HEK293 (cell line): ENCODE data around the gene MARCHF11.

Experiments
- CTCF ChIA-PET: fragments of 350-600 bp; formaldehyde crosslinking; extraction: SDS; loops from one replicate; lab custom pipeline; 2021; ENCODE audit warnings: antibody characterized with exemption; lab: Yijun Ruan, JAX
- POLR2A ChIA-PET: fragments of 300-600 bp; formaldehyde crosslinking; extraction: SDS; loops from one replicate; lab custom pipeline; 2020; ENCODE audit warnings: antibody characterized with exemption, inconsistent platforms; lab: Yijun Ruan, JAX
- H3K27ac ChIP-seq: fragments of 200-500 bp; sonication (Bioruptor generic); 2 replicates; pipeline ENCODE4 v1.5.1; 2014; ENCODE audit warnings: low read depth, low read length, control low read depth, inconsistent platforms; ENCODE audit errors: extremely low read depth
- H3K36me3 ChIP-seq, 2 experiments: fragments of 200-500 bp in 1 of 2; sonication (Bioruptor generic) in 1 of 2; 1 replicate in 1 of 2; 2 replicates in 1 of 2; pipeline ENCODE4 v1.5.1; 2014 to 2017; ENCODE audit warnings: inconsistent platforms in 2 of 2, low read length in 2 of 2; ENCODE audit not compliant: control insufficient read depth in 2 of 2, insufficient read depth in 1 of 2
- H3K4me1 ChIP-seq: fragments of 200-500 bp; sonication (Bioruptor generic); 2 replicates; pipeline ENCODE4 v1.5.1; 2014; ENCODE audit warnings: mild to moderate bottlenecking, low read length, inconsistent platforms; ENCODE audit not compliant: control insufficient read depth, insufficient read depth
- H3K4me3 ChIP-seq: 2 replicates; pipeline ENCODE4 v1.5.1; 2011; ENCODE audit warnings: low read depth, mild to moderate bottlenecking, control low read depth, low read length, moderate library complexity
- H3K9me3 ChIP-seq: fragments of 200-500 bp; sonication (Bioruptor generic); 2 replicates; pipeline ENCODE4 v1.5.1; 2014; ENCODE audit warnings: low read depth, low read length, inconsistent platforms; ENCODE audit not compliant: control insufficient read depth, insufficient read depth
- GFI1B ChIP-seq: fragments of 450-650 bp; formaldehyde crosslinking; IDR thresholded peaks from 2 replicates; pipeline ENCODE4 v1.5.1; 2016; ENCODE audit warnings: missing biosample characterization, missing genetic modification characterization
- GLI2 ChIP-seq: fragments of 450-650 bp; formaldehyde crosslinking; IDR thresholded peaks from 2 replicates; pipeline ENCODE4; 2017; ENCODE audit warnings: missing biosample characterization, missing genetic modification characterization, low read depth, borderline replicate concordance
- GLIS2 ChIP-seq: fragments of 450-650 bp; formaldehyde crosslinking; IDR thresholded peaks from 2 replicates; pipeline ENCODE4 v1.5.1; 2016; ENCODE audit warnings: missing biosample characterization, missing genetic modification characterization
- MEIS1 ChIP-seq: sonication (generic); formaldehyde crosslinking; IDR thresholded peaks from 2 replicates; pipeline ENCODE4 v1.8.1; 2022; ENCODE audit warnings: missing genetic modification reagents, mild to moderate bottlenecking, borderline replicate concordance
- OVOL3 ChIP-seq: fragments of 450-650 bp; formaldehyde crosslinking; IDR thresholded peaks from 2 replicates; pipeline ENCODE4 v1.5.1; 2016; ENCODE audit warnings: missing biosample characterization, missing genetic modification characterization
- REST ChIP-seq: fragments of 450-650 bp; formaldehyde crosslinking; IDR thresholded peaks from 2 replicates; pipeline ENCODE4 v1.5.1; 2016; ENCODE audit warnings: missing biosample characterization, missing genetic modification characterization
- SCRT1 ChIP-seq: fragments of 450-650 bp; formaldehyde crosslinking; IDR thresholded peaks from 2 replicates; pipeline ENCODE4 v1.5.1; 2016; ENCODE audit warnings: missing biosample characterization, missing genetic modification characterization, borderline replicate concordance
- SCRT2 ChIP-seq: fragments of 450-650 bp; formaldehyde crosslinking; IDR thresholded peaks from 2 replicates; pipeline ENCODE4 v1.5.1; 2016; ENCODE audit warnings: missing biosample characterization, missing genetic modification characterization
- SP7 ChIP-seq: fragments of 450-650 bp; formaldehyde crosslinking; IDR thresholded peaks from 2 replicates; pipeline ENCODE4 v1.5.1; 2016; ENCODE audit warnings: missing biosample characterization, missing genetic modification characterization
- ZBTB48 ChIP-seq: fragments of 450-650 bp; formaldehyde crosslinking; IDR thresholded peaks from 2 replicates; pipeline ENCODE4 v1.5.1; 2016; ENCODE audit warnings: missing biosample characterization, missing genetic modification characterization
- ZBTB8A ChIP-seq: fragments of 450-650 bp; formaldehyde crosslinking; IDR thresholded peaks from 2 replicates; pipeline ENCODE4 v1.5.1; 2016; ENCODE audit warnings: missing biosample characterization, missing genetic modification characterization
- ZFP37 ChIP-seq: fragments of 450-650 bp; formaldehyde crosslinking; IDR thresholded peaks from 2 replicates; pipeline ENCODE4 v1.5.1; 2016; ENCODE audit warnings: missing biosample characterization, missing genetic modification characterization
- ZNF146 ChIP-seq: fragments of 450-650 bp; formaldehyde crosslinking; IDR thresholded peaks from 2 replicates; pipeline ENCODE4 v1.5.1; 2016; ENCODE audit warnings: missing biosample characterization, missing genetic modification characterization
- ZNF280D ChIP-seq: fragments of 450-650 bp; formaldehyde crosslinking; IDR thresholded peaks from 2 replicates; pipeline ENCODE4 v1.5.1; 2016; ENCODE audit warnings: missing biosample characterization, missing genetic modification characterization
- ZNF362 ChIP-seq: fragments of 450-650 bp; formaldehyde crosslinking; IDR thresholded peaks from 2 replicates; pipeline ENCODE4 v1.5.1; 2016; ENCODE audit warnings: missing biosample characterization, missing genetic modification characterization
- ZNF366 ChIP-seq: fragments of 450-650 bp; formaldehyde crosslinking; conservative IDR thresholded peaks from 2 replicates; pipeline ENCODE4 v1.5.1; 2016; ENCODE audit warnings: missing biosample characterization, missing genetic modification characterization
- ZNF391 ChIP-seq: fragments of 450-650 bp; formaldehyde crosslinking; IDR thresholded peaks from 2 replicates; pipeline ENCODE4 v1.5.1; 2016; ENCODE audit warnings: low read depth, missing biosample characterization, missing genetic modification characterization, borderline replicate concordance
- ZNF426 ChIP-seq: fragments of 450-650 bp; formaldehyde crosslinking; IDR thresholded peaks from 2 replicates; pipeline ENCODE4 v1.5.1; 2017; ENCODE audit warnings: missing biosample characterization, missing genetic modification characterization, mild to moderate bottlenecking, inconsistent platforms, moderate library complexity
- ZNF48 ChIP-seq: fragments of 450-650 bp; formaldehyde crosslinking; IDR thresholded peaks from 2 replicates; pipeline ENCODE4 v1.5.1; 2016; ENCODE audit warnings: missing biosample characterization, missing genetic modification characterization
- ZNF501 ChIP-seq: fragments of 450-650 bp; formaldehyde crosslinking; IDR thresholded peaks from 2 replicates; pipeline ENCODE4 v1.5.1; 2016; ENCODE audit warnings: missing biosample characterization, missing genetic modification characterization
- ZNF529 ChIP-seq: fragments of 450-650 bp; formaldehyde crosslinking; IDR thresholded peaks from 2 replicates; pipeline ENCODE4 v1.5.1; 2017; ENCODE audit warnings: missing genetic modification characterization, missing biosample characterization; ENCODE audit not compliant: insufficient replicate concordance
- ZNF600 ChIP-seq: fragments of 450-650 bp; formaldehyde crosslinking; IDR thresholded peaks from 2 replicates; pipeline ENCODE4 v1.5.1; 2016; ENCODE audit warnings: missing biosample characterization, missing genetic modification characterization
- ZNF658 ChIP-seq: fragments of 450-650 bp; formaldehyde crosslinking; IDR thresholded peaks from 2 replicates; pipeline ENCODE4; 2016; ENCODE audit warnings: missing biosample characterization, missing genetic modification characterization
- ZNF785 ChIP-seq: fragments of 450-650 bp; formaldehyde crosslinking; IDR thresholded peaks from 2 replicates; pipeline ENCODE4 v1.5.1; 2016; ENCODE audit warnings: missing biosample characterization, missing genetic modification characterization

MARCHF11 gene

GRCh38 chr5:16143361-16144049 lies 36.1 kb downstream of the MARCHF11 start:
- no peaks in the 10 kb centered on the region for H3K9me3 ChIP-seq
- H3K27ac ChIP-seq = no peak overlapping the region
- no peaks in the 10 kb centered on the region for H3K4me1 ChIP-seq
- CTCF ChIA-PET = interaction anchor here (2.4 kb wide), 1 partner anchor 17 kb away, joined by 9 read pairs; no protein-coding TSS in a partner anchor
- POLR2A ChIA-PET = no interaction called here
- TF ChIP-seq ZNF600 (tag by site-specific recombination) (no peak), ZNF362 (tag by site-specific recombination) (no peak), OVOL3 (tag by site-specific recombination) (no peak), ZNF785 (tag by site-specific recombination) (no peak), GLIS2 (tag by site-specific recombination) (no peak), ZNF146 (tag by site-specific recombination) (no peak), ZNF48 (tag by site-specific recombination) (no peak), ZNF658 (tag by site-specific recombination) (no peak), ZNF501 (tag by site-specific recombination) (no peak), SCRT1 (tag by site-specific recombination) (no peak), ZFP37 (no peak), SP7 (tag by site-specific recombination) (no peak)
- no peak overlapping the region for H3K4me3 ChIP-seq
- H3K36me3 ChIP-seq = no peaks in the 10 kb centered on the region

GRCh38 chr5:16140944-16141343 lies 38.6 kb downstream of the MARCHF11 start:
- Histone ChIP-seq H3K27ac (no peak overlapping the region), H3K9me3 (no peaks in the 10 kb centered on the region), H3K4me3 (no peak overlapping the region), H3K36me3 (no peaks in the 10 kb centered on the region), H3K4me1 (no peaks in the 10 kb centered on the region)
- no peak for TF ChIP-seq SCRT2 (tag by site-specific recombination)
- TF ChIP-seq GLI2 (tag by site-specific recombination) = no peak
- TF ChIP-seq ZNF529 (tag by site-specific recombination) = no peak
- no peak for TF ChIP-seq ZNF426 (tag by site-specific recombination)
- TF ChIP-seq REST (tag by site-specific recombination) = no peak
- no peak for TF ChIP-seq ZNF391 (tag by site-specific recombination)
- no peak for TF ChIP-seq ZBTB8A
- no peak for TF ChIP-seq ZNF280D (tag by site-specific recombination)
- TF ChIP-seq GFI1B = no peak
- no peak for TF ChIP-seq ZBTB48 (tag by site-specific recombination)
- TF ChIP-seq ZNF366 (tag by site-specific recombination) = no peak
- no peak for TF ChIP-seq MEIS1 (CRISPR knock-in tag)
- ChIA-PET POLR2A (no interaction called here), CTCF (interaction anchor here (1.0 kb wide), 1 partner anchor 19 kb away, joined by 3 read pairs; no protein-coding TSS in a partner anchor)
